ENCODE measurements around the gene GOLGA8J. TPM values are rescaled to one million over a fixed set of nuclear protein-coding genes. Genes with fewer than 3 reads are reported as not detected.
"Not testable (repeated sequence)": the region's sequence is repeated elsewhere in the genome, so short reads cannot be mapped to it uniquely, and the experiment has no call there.

GOLGA8J gene, protein sequence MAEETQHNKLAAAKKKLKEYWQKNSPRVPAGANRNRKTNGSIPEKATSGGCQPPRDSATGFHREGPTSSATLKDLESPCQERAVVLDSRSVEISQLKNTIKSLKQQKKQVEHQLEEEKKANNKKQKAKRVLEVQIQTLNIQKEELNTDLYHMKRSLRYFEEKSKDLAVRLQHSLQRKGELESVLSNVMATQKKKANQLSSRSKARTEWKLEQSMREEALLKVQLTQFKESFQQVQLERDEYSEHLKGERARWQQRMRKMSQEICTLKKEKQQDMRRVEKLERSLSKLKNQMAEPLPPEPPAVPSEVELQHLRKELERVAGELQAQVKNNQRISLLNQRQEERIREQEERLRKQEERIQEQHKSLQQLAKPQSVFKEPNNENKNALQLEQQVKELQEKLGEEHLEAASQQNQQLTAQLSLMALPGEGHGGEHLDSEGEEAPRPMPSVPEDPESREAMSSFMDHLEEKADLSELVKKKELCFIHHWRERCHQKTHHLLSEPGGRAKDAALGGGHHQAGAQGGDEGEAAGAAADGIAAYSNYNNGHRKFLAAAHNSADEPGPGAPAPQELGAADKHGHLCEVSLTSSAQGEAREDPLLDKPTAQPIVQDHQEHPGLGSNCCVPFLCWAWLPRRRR
- polyA plus RNA-seq (2013, experiment 1 of 4) = not detected
- not detected for polyA plus RNA-seq (2013, experiment 2 of 4)
- polyA plus RNA-seq (2013, experiment 3 of 4) = not detected
- not detected for polyA plus RNA-seq (2013, experiment 4 of 4)

DNA sequence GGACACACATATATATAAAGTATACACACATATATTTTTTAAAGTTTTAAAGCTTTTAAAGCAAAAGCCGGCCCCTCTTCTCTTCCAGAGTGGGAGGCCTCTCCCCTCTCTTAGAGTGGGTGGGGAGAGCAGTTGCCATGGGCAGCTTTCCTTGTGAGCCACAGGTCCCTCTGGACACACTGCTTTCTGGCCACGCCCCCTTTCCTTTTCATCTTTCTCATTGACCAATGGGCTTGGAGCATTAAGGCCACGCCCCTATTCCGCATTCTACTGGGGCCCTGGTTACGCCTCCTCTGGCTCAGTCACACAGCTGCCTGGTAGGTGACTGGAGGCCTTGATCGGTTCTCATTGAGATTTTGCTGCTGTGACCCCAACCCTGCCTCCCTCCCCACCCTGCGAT is at the start of gene GOLGA8J:
GOLGA8J (plus strand) TSS at position 301 of the 400 bp plus-strand sequence; CDS start at position 399, 98 bp downstream.
- no CpG with 5 or more reads among the region's 7 CpGs for WGBS, 2 experiments
- H3K4me3 ChIP-seq (ENCODE audit: insufficient read depth, low read depth, low read length) = not testable (repeated sequence)

DNA sequence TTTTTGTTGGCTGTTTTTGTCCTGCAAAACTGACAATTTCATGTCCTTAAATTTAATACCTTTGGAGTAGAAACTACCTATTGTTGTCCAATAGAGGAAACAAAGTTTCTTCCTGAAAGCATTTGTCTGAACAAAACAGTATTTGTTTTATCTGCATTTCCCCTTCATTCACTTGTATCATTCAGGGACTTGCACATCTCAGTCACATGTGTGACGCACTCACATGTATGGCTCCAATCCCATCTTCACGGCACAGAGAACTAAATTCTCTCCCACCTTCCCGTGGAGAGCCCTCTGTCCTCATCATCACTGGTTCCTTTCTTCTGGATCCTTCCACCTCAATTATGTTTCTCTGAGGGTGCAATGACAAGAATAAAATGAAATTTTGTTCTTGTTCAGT is 49.5 kb upstream of the GOLGA8J start:
- H3K36me3 ChIP-seq (ENCODE audit: control insufficient read depth, insufficient read depth, low read length) = no peaks in the 10 kb centered on the region
- 94 to 96% methylated on average over 3 of the region's 3 CpGs for WGBS, 2 experiments
- no peaks in the 10 kb centered on the region for H3K4me1 ChIP-seq (ENCODE audit: control insufficient read depth, insufficient read depth, low read length)
- H3K4me3 ChIP-seq (ENCODE audit: insufficient read depth, low read depth, low read length) = no peak overlapping the region
- no peaks in the 10 kb centered on the region for H3K27me3 ChIP-seq (ENCODE audit: control insufficient read depth, insufficient read depth, low read length, poor library complexity, severe bottlenecking)
- H3K9me3 ChIP-seq (ENCODE audit: control insufficient read depth, low read length) = no peaks in the 10 kb centered on the region
- no peak overlapping the region for H3K27ac ChIP-seq (ENCODE audit: insufficient read depth, low read depth, low read length, poor library complexity, severe bottlenecking)

More for the DNA sequence above, at the start of gene GOLGA8J:
- not testable (repeated sequence) for H3K27me3 ChIP-seq (ENCODE audit: control insufficient read depth, insufficient read depth, low read length, poor library complexity, severe bottlenecking); H3K27ac ChIP-seq (ENCODE audit: insufficient read depth, low read depth, low read length, poor library complexity, severe bottlenecking); H3K36me3 ChIP-seq (ENCODE audit: control insufficient read depth, insufficient read depth, low read length); H3K4me1 ChIP-seq (ENCODE audit: control insufficient read depth, insufficient read depth, low read length); H3K9me3 ChIP-seq (ENCODE audit: control insufficient read depth, low read length)

DNA sequence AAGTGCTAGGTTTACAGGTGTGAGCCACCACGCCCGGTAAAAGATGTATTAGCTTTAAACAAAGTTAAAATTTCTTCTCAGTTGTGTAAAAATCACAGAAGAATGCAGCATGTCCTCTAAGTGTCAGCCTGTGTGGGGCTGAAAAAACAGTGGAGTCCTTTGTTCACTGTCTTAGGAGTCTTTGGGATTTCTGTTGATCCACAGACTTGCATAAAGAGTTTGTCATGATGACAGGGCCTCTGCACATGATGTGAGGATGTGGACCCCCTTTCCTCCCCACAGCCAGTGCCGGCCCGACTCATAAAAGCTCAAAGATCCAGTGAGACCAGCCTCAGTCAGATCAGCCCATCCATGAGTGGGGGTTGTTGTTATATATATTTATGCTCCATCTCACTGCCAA is 49.0 kb upstream of the GOLGA8J start:
- Histone ChIP-seq H3K4me1 (ENCODE audit: control insufficient read depth, insufficient read depth, low read length) (no peaks in the 10 kb centered on the region), H3K36me3 (ENCODE audit: control insufficient read depth, insufficient read depth, low read length) (no peaks in the 10 kb centered on the region), H3K9me3 (ENCODE audit: control insufficient read depth, low read length) (no peaks in the 10 kb centered on the region), H3K4me3 (ENCODE audit: insufficient read depth, low read depth, low read length) (no peak overlapping the region), H3K27me3 (ENCODE audit: control insufficient read depth, insufficient read depth, low read length, poor library complexity, severe bottlenecking) (no peaks in the 10 kb centered on the region), H3K27ac (ENCODE audit: insufficient read depth, low read depth, low read length, poor library complexity, severe bottlenecking) (no peak overlapping the region)
- WGBS, 2 experiments = 96 to 98% methylated on average over 4 of the region's 4 CpGs

DNA sequence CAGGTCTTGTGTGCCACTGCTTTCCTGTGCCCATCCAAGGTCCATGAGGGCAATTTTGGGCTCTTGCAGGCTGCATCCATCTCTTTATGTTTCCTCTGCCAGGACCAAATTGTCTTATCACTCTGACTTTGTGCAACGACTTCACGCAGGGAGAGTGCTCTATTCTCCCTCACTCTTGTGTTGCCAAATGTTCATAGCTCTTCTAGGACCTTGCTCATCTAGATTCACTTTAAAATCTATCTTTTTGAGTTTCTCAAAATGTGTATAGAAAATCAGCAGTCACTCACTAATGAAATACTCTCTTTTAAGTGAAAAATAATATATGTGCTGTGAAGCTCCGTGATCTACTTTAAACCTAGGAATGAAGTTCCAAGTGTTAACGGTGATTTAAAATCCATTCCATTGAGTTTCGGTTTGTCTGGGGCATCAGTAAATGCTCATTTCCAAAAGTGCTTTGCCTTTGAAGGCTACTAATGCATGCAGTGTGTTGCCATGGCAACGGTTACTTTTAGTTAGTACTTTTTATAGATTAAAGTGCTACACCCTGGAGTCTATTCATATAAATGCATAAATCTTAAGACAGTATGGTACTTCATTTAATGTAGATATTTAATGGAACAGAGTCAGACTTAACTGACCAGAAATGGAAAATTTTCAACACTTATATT is 46.6 kb upstream of the GOLGA8J start:
- WGBS, 2 experiments = 94% methylated on average over 5 to 6 of the region's 6 CpGs
- Histone ChIP-seq H3K36me3 (ENCODE audit: control insufficient read depth, insufficient read depth, low read length) (no peaks in the 10 kb centered on the region), H3K9me3 (ENCODE audit: control insufficient read depth, low read length) (no peaks in the 10 kb centered on the region), H3K27me3 (ENCODE audit: control insufficient read depth, insufficient read depth, low read length, poor library complexity, severe bottlenecking) (no peaks in the 10 kb centered on the region), H3K4me3 (ENCODE audit: insufficient read depth, low read depth, low read length) (no peak overlapping the region), H3K27ac (ENCODE audit: insufficient read depth, low read depth, low read length, poor library complexity, severe bottlenecking) (no peak overlapping the region), H3K4me1 (ENCODE audit: control insufficient read depth, insufficient read depth, low read length) (no peaks in the 10 kb centered on the region)

DNA sequence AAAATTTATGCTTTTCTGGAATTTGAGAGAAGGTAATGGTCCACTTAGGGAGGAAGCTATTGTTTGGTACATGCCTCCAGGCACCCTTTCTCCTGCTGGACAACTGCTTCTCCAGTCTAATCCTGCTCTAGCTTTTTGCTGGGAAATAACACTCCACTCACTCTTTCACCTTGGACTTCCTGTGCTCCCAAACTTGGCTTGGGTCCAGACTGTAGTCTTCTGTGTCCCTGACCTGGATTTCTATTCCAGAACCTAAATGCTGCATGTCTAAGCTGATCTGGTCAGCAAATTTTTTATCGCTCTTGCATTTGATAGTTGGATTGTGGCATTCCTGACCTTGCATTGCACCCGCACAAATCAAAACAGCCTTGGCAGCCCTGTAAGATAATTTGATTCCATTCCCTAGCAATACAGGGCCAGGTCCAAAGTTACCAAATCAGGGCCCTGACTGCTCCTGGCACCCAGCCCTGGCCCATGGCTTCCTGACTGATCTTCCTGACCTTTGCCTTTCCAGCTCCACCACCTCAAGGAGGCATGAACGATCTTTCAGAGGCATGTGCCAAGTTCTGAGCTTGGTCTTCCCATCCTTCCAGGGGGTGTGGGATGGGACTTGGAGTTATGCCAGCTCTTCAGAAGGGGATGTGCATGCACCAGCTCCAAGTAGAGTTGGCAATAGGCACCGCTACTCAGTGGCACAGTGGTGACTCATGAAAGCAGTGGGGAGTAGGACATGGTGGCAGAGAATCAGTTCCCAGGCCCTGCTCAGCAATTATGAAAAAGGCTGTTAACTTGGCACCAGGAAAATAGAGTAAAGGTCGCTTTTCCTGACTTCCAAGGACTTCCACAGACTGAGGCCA is 43.9 kb upstream of the GOLGA8J start:
- Histone ChIP-seq H3K4me3 (ENCODE audit: insufficient read depth, low read depth, low read length) (no peak overlapping the region), H3K4me1 (ENCODE audit: control insufficient read depth, insufficient read depth, low read length) (peaks cover 4% of the 10 kb centered on the region), H3K27ac (ENCODE audit: insufficient read depth, low read depth, low read length, poor library complexity, severe bottlenecking) (no peak overlapping the region), H3K9me3 (ENCODE audit: control insufficient read depth, low read length) (no peaks in the 10 kb centered on the region), H3K27me3 (ENCODE audit: control insufficient read depth, insufficient read depth, low read length, poor library complexity, severe bottlenecking) (no peaks in the 10 kb centered on the region), H3K36me3 (ENCODE audit: control insufficient read depth, insufficient read depth, low read length) (no peaks in the 10 kb centered on the region)
- 94 to 95% methylated on average over 5 of the region's 5 CpGs for WGBS, 2 experiments

DNA sequence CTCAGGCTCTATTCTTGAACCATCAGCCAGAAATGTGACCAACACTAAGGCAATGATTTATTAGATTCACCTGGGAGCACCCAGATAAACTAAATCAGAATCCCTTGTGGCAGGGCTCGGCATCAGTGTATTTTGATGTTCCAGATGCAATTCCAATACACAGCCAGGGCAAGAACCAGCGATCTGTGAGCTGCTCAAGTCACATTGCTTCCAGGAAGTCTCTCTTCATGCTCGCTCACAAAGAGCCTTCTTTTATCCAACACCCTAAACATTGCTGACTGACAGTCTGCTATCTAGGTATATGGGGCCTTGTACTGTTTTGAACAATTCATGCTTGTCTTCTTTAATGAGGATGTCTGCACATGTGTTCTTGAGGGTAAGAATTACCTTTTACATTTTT is 40.9 kb upstream of the GOLGA8J start:
- Histone ChIP-seq H3K27ac (ENCODE audit: insufficient read depth, low read depth, low read length, poor library complexity, severe bottlenecking) (no peak overlapping the region), H3K4me3 (ENCODE audit: insufficient read depth, low read depth, low read length) (no peak overlapping the region), H3K4me1 (ENCODE audit: control insufficient read depth, insufficient read depth, low read length) (peaks cover 4% of the 10 kb centered on the region), H3K9me3 (ENCODE audit: control insufficient read depth, low read length) (no peaks in the 10 kb centered on the region), H3K27me3 (ENCODE audit: control insufficient read depth, insufficient read depth, low read length, poor library complexity, severe bottlenecking) (no peaks in the 10 kb centered on the region), H3K36me3 (ENCODE audit: control insufficient read depth, insufficient read depth, low read length) (no peaks in the 10 kb centered on the region)
- 90 to 91% methylated on average over 3 of the region's 3 CpGs for WGBS, 2 experiments

DNA sequence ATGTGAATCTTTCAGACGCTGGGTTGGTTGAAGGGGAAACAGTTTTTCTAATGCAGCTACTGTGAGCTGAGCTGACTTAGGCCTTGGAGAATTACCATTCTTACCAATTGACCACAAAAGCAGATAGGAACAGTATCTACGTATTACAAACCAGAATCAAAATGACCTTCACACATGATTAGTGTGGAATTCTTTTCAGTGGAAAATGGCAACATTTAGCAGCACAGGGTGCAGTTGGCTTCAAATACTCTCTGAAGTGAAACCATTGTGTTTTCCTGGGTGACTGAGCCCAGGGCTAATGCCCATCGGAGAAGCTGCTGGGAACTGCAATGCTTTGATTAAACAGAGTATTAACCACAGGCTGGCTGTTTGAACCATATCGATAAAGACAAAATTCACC is 40.2 kb upstream of the GOLGA8J start:
- H3K4me1 ChIP-seq (ENCODE audit: control insufficient read depth, insufficient read depth, low read length) = peaks cover 4% of the 10 kb centered on the region
- no peak overlapping the region for H3K27ac ChIP-seq (ENCODE audit: insufficient read depth, low read depth, low read length, poor library complexity, severe bottlenecking)
- WGBS, 2 experiments = 88 to 91% methylated on average over 4 of the region's 4 CpGs
- H3K27me3 ChIP-seq (ENCODE audit: control insufficient read depth, insufficient read depth, low read length, poor library complexity, severe bottlenecking) = no peaks in the 10 kb centered on the region
- H3K9me3 ChIP-seq (ENCODE audit: control insufficient read depth, low read length) = no peaks in the 10 kb centered on the region
- H3K36me3 ChIP-seq (ENCODE audit: control insufficient read depth, insufficient read depth, low read length) = no peaks in the 10 kb centered on the region
- no peak overlapping the region for H3K4me3 ChIP-seq (ENCODE audit: insufficient read depth, low read depth, low read length)

DNA sequence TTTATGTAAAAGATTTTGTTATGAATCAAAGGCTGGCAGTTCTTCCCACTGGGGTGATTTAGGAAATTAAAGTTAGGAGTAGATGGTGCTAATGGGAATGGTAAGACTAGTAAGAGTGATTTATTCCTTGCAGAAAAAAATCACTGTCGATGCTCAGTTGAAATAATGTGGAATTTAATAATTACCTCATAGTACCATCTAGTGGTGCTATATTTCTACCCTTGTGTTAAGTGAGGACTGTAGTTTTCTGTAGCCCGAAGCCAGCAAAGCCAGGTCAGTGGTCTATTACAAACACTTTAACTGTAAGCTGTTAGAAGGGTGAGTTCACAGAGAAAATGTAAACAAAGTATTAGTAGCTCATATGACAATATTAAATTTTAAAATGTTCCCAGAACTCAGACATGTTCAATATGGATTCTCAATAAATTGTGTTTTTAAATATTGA is 39.5 kb upstream of the GOLGA8J start:
- peaks cover 4% of the 10 kb centered on the region for H3K4me1 ChIP-seq (ENCODE audit: control insufficient read depth, insufficient read depth, low read length)
- no peaks in the 10 kb centered on the region for H3K27me3 ChIP-seq (ENCODE audit: control insufficient read depth, insufficient read depth, low read length, poor library complexity, severe bottlenecking)
- no peak overlapping the region for H3K4me3 ChIP-seq (ENCODE audit: insufficient read depth, low read depth, low read length)
- no peaks in the 10 kb centered on the region for H3K36me3 ChIP-seq (ENCODE audit: control insufficient read depth, insufficient read depth, low read length)
- no peak overlapping the region for H3K27ac ChIP-seq (ENCODE audit: insufficient read depth, low read depth, low read length, poor library complexity, severe bottlenecking)
- WGBS, 2 experiments = 96 to 100% methylated on average over 1 to 2 of the region's 2 CpGs
- H3K9me3 ChIP-seq (ENCODE audit: control insufficient read depth, low read length) = no peaks in the 10 kb centered on the region

DNA sequence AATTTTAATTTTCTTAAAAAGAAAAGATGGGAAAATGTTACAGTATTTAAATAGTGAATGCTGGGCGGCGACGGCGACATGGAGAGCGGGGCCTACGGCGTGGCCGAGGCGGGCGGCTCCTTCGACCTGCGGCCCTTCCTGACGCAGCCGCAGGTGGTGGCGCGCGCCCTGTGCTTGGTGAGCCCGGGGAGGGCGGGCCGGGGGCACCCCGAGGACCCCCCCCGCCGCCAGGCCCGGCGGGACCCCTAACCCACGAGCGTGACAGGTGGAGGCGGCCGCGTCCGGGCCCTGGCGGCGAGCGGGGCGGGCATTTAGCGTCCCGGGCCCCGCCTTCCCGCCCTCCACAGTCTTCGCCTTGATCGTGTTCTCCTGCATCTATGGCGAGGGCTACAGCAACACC is 38.4 kb upstream of the GOLGA8J start:
- Histone ChIP-seq H3K27ac (ENCODE audit: insufficient read depth, low read depth, low read length, poor library complexity, severe bottlenecking) (no peak overlapping the region), H3K4me3 (ENCODE audit: insufficient read depth, low read depth, low read length) (no peak overlapping the region), H3K27me3 (ENCODE audit: control insufficient read depth, insufficient read depth, low read length, poor library complexity, severe bottlenecking) (no peaks in the 10 kb centered on the region), H3K36me3 (ENCODE audit: control insufficient read depth, insufficient read depth, low read length) (no peaks in the 10 kb centered on the region), H3K9me3 (ENCODE audit: control insufficient read depth, low read length) (no peaks in the 10 kb centered on the region), H3K4me1 (ENCODE audit: control insufficient read depth, insufficient read depth, low read length) (peaks cover 4% of the 10 kb centered on the region)
- WGBS, 2 experiments = 91 to 95% methylated on average over 42 of the region's 42 CpGs

All from ectodermal cell (in vitro differentiated cells).